Ishikawa (cell line): ENCODE measurements around the gene ITGB1.
A peak's percentile ranks its signal among the peaks of the same experiment; 100 is the strongest.

ENCODE experiments used
- CEBPB ChIP-seq: IDR thresholded peaks from 2 replicates; pipeline ENCODE4 v1.6.1; 2012
- CREB1 ChIP-seq: IDR thresholded peaks from 2 replicates; pipeline ENCODE4 v1.6.1; 2012; ENCODE audit warnings: low read depth
- EGR1 ChIP-seq: IDR thresholded peaks from 2 replicates; pipeline ENCODE4 v1.6.1; 2012
- EP300 ChIP-seq: IDR thresholded peaks from 2 replicates; pipeline ENCODE4 v1.6.1; 2012; ENCODE audit warnings: borderline replicate concordance
- FOXM1 ChIP-seq: IDR thresholded peaks from 2 replicates; pipeline ENCODE4 v1.6.1; 2012; ENCODE audit warnings: low read depth, borderline replicate concordance
- MAX ChIP-seq: IDR thresholded peaks from 2 replicates; pipeline ENCODE4 v1.6.1; 2012
- NFIC ChIP-seq: IDR thresholded peaks from 2 replicates; pipeline ENCODE4 v1.6.1; 2012
- RAD21 ChIP-seq: IDR thresholded peaks from 2 replicates; pipeline ENCODE4 v1.6.1; 2012; ENCODE audit warnings: low read depth
- REST ChIP-seq: IDR thresholded peaks from 2 replicates; pipeline ENCODE4 v1.6.1; 2012; ENCODE audit warnings: low read depth, mild to moderate bottlenecking
- TAF1 ChIP-seq: IDR thresholded peaks from 2 replicates; pipeline ENCODE4 v1.6.1; 2012; ENCODE audit warnings: low read depth, mild to moderate bottlenecking
- TCF12 ChIP-seq: IDR thresholded peaks from 2 replicates; pipeline ENCODE4 v1.6.1; 2012; ENCODE audit warnings: low read depth
- TEAD4 ChIP-seq: IDR thresholded peaks from 2 replicates; pipeline ENCODE4 v1.6.1; 2012
- USF1 ChIP-seq: IDR thresholded peaks from 2 replicates; pipeline ENCODE4 v1.6.1; 2012
- YY1 ChIP-seq: IDR thresholded peaks from 2 replicates; pipeline ENCODE4 v1.6.1; 2012; ENCODE audit warnings: low read depth
- ZBTB7A ChIP-seq: IDR thresholded peaks from 2 replicates; pipeline ENCODE4 v1.6.1; 2012; ENCODE audit warnings: low read depth

The ITGB1 gene

GRCh38 chr10:32982911-32983909 lies 25.2 kb upstream of the ITGB1 start:
- no peak for TF ChIP-seq USF1

- TF ChIP-seq CREB1 (no peak), EGR1 (no peak), CEBPB (no peak)
Observed at GRCh38 chr10:32982293-32982709, 24.3 kb upstream of the ITGB1 start.

- TF ChIP-seq NFIC (no peak), EGR1 (no peak), CREB1 (no peak), TEAD4 (no peak), ZBTB7A (no peak), FOXM1 (no peak), USF1 (no peak), MAX (no peak)
Observed at GRCh38 chr10:32981760-32982159, 23.7 kb upstream of the ITGB1 start.

- peak; percentile 96 for TF ChIP-seq USF1
- TF ChIP-seq CEBPB: no peak
- TF ChIP-seq TEAD4: no peak
- TF ChIP-seq FOXM1: no peak
- no peak for TF ChIP-seq ZBTB7A
- TF ChIP-seq CREB1: no peak
- no peak for TF ChIP-seq EP300
- TF ChIP-seq TAF1: no peak
- peak; percentile 89 for TF ChIP-seq MAX
- TF ChIP-seq EGR1: no peak
- 0 out of 2 replicates have a peak, but pooled peaks have one; percentile 28 for TF ChIP-seq TCF12
- TF ChIP-seq YY1: no peak
- TF ChIP-seq RAD21: no peak; the same call in 1 of the 2 replicates
- TF ChIP-seq REST: no peak
- TF ChIP-seq NFIC: no peak
Observed at GRCh38 chr10:32980558-32981468, 22.8 kb upstream of the ITGB1 start.

GRCh38 chr10:32980242-32980557 lies 22.2 kb upstream of the ITGB1 start:
- no peak for TF ChIP-seq RAD21
- TF ChIP-seq YY1: no peak
- TF ChIP-seq USF1: no peak
- no peak for TF ChIP-seq CEBPB
- TF ChIP-seq EP300: no peak
- no peak for TF ChIP-seq ZBTB7A
- TF ChIP-seq FOXM1: no peak
- TF ChIP-seq TCF12: no peak
- no peak for TF ChIP-seq TAF1
- TF ChIP-seq NFIC: no peak
- TF ChIP-seq CREB1: no peak
- no peak for TF ChIP-seq EGR1
- no peak for TF ChIP-seq REST
- TF ChIP-seq TEAD4: no peak
- TF ChIP-seq MAX: no peak
